WERI-Rb-1 (cell line): ENCODE measurements around the gene ABR.
A peak's percentile ranks its signal among the peaks of the same experiment; 100 is the strongest.
"Not testable (repeated sequence)": the region's sequence is repeated elsewhere in the genome, so short reads cannot be mapped to it uniquely, and the experiment has no call there.

ENCODE experiments used
- DNase-seq: peaks from one replicate; pipeline ENCODE4 v3.0.0-alpha.2; 2020
- H3K27ac ChIP-seq: fragments of 250-450 bp; sonication (Bioruptor Pico); 2 replicates; pipeline ENCODE4 v1.5.1; 2020; ENCODE audit warnings: mild to moderate bottlenecking, moderate library complexity
- H3K27me3 ChIP-seq: fragments of 250-450 bp; sonication (Bioruptor Pico); 2 replicates; pipeline ENCODE4 v1.5.1; 2021; ENCODE audit warnings: mild to moderate bottlenecking, low read depth, moderate library complexity; ENCODE audit not compliant: insufficient read depth, severe bottlenecking
- H3K36me3 ChIP-seq: fragments of 250-450 bp; sonication (Bioruptor Pico); 2 replicates; pipeline ENCODE4 v1.5.1; 2020; ENCODE audit warnings: mild to moderate bottlenecking, moderate library complexity
- H3K4me3 ChIP-seq: 2 replicates; pipeline ENCODE4 v1.5.1; 2011; ENCODE audit warnings: low read depth, mild to moderate bottlenecking, control low read depth, low read length
- H3K9me3 ChIP-seq: fragments of 250-450 bp; sonication (Bioruptor Pico); 2 replicates; pipeline ENCODE4 v1.5.1; 2021; ENCODE audit warnings: mild to moderate bottlenecking, moderate library complexity; ENCODE audit not compliant: severe bottlenecking
- CTCF ChIP-seq: IDR thresholded peaks from 2 replicates; pipeline ENCODE4 v1.5.1; 2011; ENCODE audit warnings: low read depth, mild to moderate bottlenecking, control low read depth, inconsistent platforms, low read length

Gene ABR

GRCh38 chr17:1206026-1206777 is 26.4 kb upstream of the ABR start:
- Histone ChIP-seq H3K9me3 (peaks cover 5% of the 10 kb centered on the region), H3K36me3 (no peaks in the 10 kb centered on the region), H3K4me3 (no peak overlapping the region), H3K27ac (no peak overlapping the region), H3K27me3 (no peaks in the 10 kb centered on the region)
- no peak for TF ChIP-seq CTCF
- no peak for DNase-seq

GRCh38 chr17:1203967-1204291 is 24.1 kb upstream of the ABR start:
- peak overlapping the region; percentile 83 for H3K27ac ChIP-seq
- no peaks in the 10 kb centered on the region for H3K27me3 ChIP-seq
- peaks cover 5% of the 10 kb centered on the region for H3K9me3 ChIP-seq
- H3K36me3 ChIP-seq: no peaks in the 10 kb centered on the region
- no peak for DNase-seq
- no peak for TF ChIP-seq CTCF
- H3K4me3 ChIP-seq: peak overlapping the region; percentile 67

DNA sequence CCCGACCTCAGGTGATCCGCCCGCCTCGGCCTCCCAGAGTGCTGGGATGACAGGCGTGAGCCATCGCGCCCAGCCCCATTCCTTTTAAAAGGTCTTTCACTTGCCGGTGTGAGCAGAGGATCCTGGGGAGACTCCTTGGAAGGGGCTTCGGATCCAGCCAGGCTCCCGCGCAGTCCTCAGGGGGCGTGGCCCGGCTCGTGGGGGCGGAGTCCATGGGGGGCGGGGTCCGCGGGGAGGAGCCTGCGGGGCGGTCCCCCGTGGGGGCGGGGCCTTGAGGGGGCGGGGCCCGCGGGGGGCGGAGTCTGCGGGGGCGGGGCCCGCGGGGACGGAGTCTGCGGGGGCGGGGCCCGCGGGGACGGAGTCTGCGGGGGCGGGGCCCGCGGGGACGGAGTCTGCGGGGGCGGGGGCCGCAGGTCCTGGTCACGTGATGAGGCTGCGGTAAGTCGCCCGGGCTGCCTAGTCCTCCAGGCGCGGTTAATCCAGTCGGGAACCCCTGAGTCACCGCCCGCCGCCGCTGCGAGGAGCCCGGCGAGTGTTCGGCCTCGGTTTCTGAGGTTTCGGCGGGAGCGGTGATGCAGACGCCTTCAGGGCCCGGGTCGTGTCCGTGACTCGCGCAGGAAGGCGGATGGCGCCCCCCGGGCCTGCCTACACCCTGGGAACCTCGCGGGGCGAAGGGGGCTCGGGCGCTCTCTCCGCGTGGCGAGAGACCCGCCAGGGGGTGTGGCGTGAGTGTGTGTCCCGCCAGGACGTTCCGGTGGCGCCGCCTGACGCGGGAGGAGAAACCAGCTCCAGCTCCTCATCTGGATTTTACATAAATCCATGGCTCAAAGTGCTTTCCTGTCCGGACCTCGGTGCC is 23.6 kb upstream of the ABR start:
- peak overlapping the region; percentile 83 for H3K27ac ChIP-seq
- no peaks in the 10 kb centered on the region for H3K36me3 ChIP-seq
- peak overlapping the region; percentile 67 for H3K4me3 ChIP-seq
- H3K27me3 ChIP-seq: no peaks in the 10 kb centered on the region
- TF ChIP-seq CTCF: 0 out of 2 replicates have a peak, but pooled peaks have one; percentile 15
- DNase-seq: peak; percentile 88
- H3K9me3 ChIP-seq: peaks cover 5% of the 10 kb centered on the region

GRCh38 chr17:1202291-1202690 is 22.5 kb upstream of the ABR start:
- H3K27ac ChIP-seq: no peak overlapping the region

GRCh38 chr17:1201132-1201702 is 21.4 kb upstream of the ABR start:
- no peak for TF ChIP-seq CTCF
- no peak overlapping the region for H3K27ac ChIP-seq
- peaks cover 5% of the 10 kb centered on the region for H3K9me3 ChIP-seq
- DNase-seq: no peak
- no peaks in the 10 kb centered on the region for H3K36me3 ChIP-seq
- H3K4me3 ChIP-seq: no peak overlapping the region
- no peaks in the 10 kb centered on the region for H3K27me3 ChIP-seq

More at GRCh38 chr17:1202291-1202690, 22.5 kb upstream of the ABR start:
- Histone ChIP-seq H3K4me3 (no peak overlapping the region), H3K36me3 (no peaks in the 10 kb centered on the region), H3K9me3 (peaks cover 5% of the 10 kb centered on the region), H3K27me3 (no peaks in the 10 kb centered on the region)
- DNase-seq: no peak
- no peak for TF ChIP-seq CTCF

GRCh38 chr17:1199271-1199743 is 19.5 kb upstream of the ABR start:
- DNase-seq, H3K9me3 ChIP-seq, H3K36me3 ChIP-seq, H3K27ac ChIP-seq, H3K4me3 ChIP-seq, H3K27me3 ChIP-seq: not testable (repeated sequence)
